ENCODE measurements around the gene NDUFC1.

GRCh38 chr4:139266208-139266582 lies 36.1 kb downstream of the NDUFC1 start:
- TF ChIP-seq CTCF (IDR thresholded peaks at IDR 0.05) (no peak), EZH2 (IDR thresholded peaks at IDR 0.05; ENCODE audit: borderline replicate concordance, insufficient read depth, low read depth, low read length, poor library complexity, severe bottlenecking) (no peak)
